IMR-90 (cell line): ENCODE measurements around the gene ZNF514. TPM values are rescaled to one million over a fixed set of nuclear protein-coding genes. Genes with fewer than 3 reads are reported as not detected.

Source experiments
- ATAC-seq: fragments of 200-7000 bp; cut with Tn5 transposase; 2 replicates; pipeline ENCODE4 v1.9.1; 2020; ENCODE audit warnings: low read depth, mild to moderate bottlenecking, moderate library complexity
- BruUV-seq: library from RNA; stranded (reverse); fragments of 400-500 nt; replicated peaks from 2 replicates; lab custom pipeline; 2021; lab: Mats Ljungman, UMichigan
- CTCF ChIA-PET: fragments of 300-600 bp; formaldehyde crosslinking; extraction: SDS; loops from one replicate; lab custom pipeline; 2021; ENCODE audit warnings: antibody characterized with exemption; lab: Yijun Ruan, JAX
- POLR2A ChIA-PET: fragments of 300-600 bp; sonication (Branson Sonifier 250); formaldehyde crosslinking; loops from one replicate; lab custom pipeline; 2022; ENCODE audit warnings: antibody characterized with exemption; ENCODE audit not compliant: unreplicated experiment; lab: Charles Lee
- DNase-seq: peaks from one replicate; pipeline ENCODE4 v3.0.0; 2013
- H2AFZ ChIP-seq: replicated peaks from 2 replicates; pipeline ENCODE3; 2013; ENCODE audit warnings: low read length, mild to moderate bottlenecking; ENCODE audit not compliant: poor library complexity
- H2AK5ac ChIP-seq: 2 replicates; pipeline ENCODE4 v1.6.1; 2013; ENCODE audit warnings: low read depth, low read length, inconsistent platforms
- H2AK9ac ChIP-seq: replicated peaks from 2 replicates; pipeline ENCODE3; 2013; ENCODE audit warnings: mild to moderate bottlenecking, low read depth, low read length, moderate library complexity; ENCODE audit not compliant: poor library complexity
- H2BK120ac ChIP-seq: 2 replicates; pipeline ENCODE4 v1.6.1; 2013; ENCODE audit warnings: low read depth, low read length, inconsistent platforms
- H2BK15ac ChIP-seq: 3 replicates; pipeline ENCODE4 v1.6.1; 2013; ENCODE audit warnings: low read depth, low read length, inconsistent platforms
- H2BK20ac ChIP-seq: 2 replicates; pipeline ENCODE4 v1.6.1; 2013; ENCODE audit warnings: low read depth, mild to moderate bottlenecking, inconsistent platforms, low read length, moderate library complexity
- H2BK5ac ChIP-seq: 2 replicates; pipeline ENCODE4 v1.6.1; 2013; ENCODE audit warnings: mild to moderate bottlenecking, low read depth, low read length, inconsistent platforms; ENCODE audit not compliant: poor library complexity, severe bottlenecking
- H3K14ac ChIP-seq: replicated peaks from 2 replicates; pipeline ENCODE4 v1.6.1; 2013; ENCODE audit warnings: low read depth, low read length, inconsistent platforms
- H3K18ac ChIP-seq: 2 replicates; pipeline ENCODE4 v1.6.1; 2013; ENCODE audit warnings: low read depth, low read length, control low read depth
- H3K23ac ChIP-seq: 2 replicates; pipeline ENCODE4 v1.6.1; 2013; ENCODE audit warnings: low read depth, low read length, inconsistent platforms
- H3K27ac ChIP-seq: 2 replicates; pipeline ENCODE4 v1.5.1; 2013; ENCODE audit warnings: mild to moderate bottlenecking, control low read depth, low read length; ENCODE audit not compliant: insufficient read depth
- H3K27me3 ChIP-seq: 2 replicates; pipeline ENCODE4 v1.6.1; 2013; ENCODE audit warnings: low read length; ENCODE audit not compliant: control insufficient read depth, insufficient read depth
- H3K36me3 ChIP-seq: 2 replicates; pipeline ENCODE4 v1.6.1; 2013; ENCODE audit warnings: low read length, mixed read lengths; ENCODE audit not compliant: control insufficient read depth, insufficient read depth
- H3K4ac ChIP-seq: 2 replicates; pipeline ENCODE4 v1.6.1; 2013; ENCODE audit warnings: low read depth, low read length, inconsistent platforms
- H3K4me1 ChIP-seq: 2 replicates; pipeline ENCODE4 v1.6.1; 2013; ENCODE audit warnings: low read length, mixed read lengths; ENCODE audit not compliant: control insufficient read depth, insufficient read depth
- H3K4me2 ChIP-seq: 2 replicates; pipeline ENCODE4 v1.6.1; 2013; ENCODE audit warnings: low read depth, mild to moderate bottlenecking, control low read depth, low read length, moderate library complexity
- H3K4me3 ChIP-seq: 2 replicates; pipeline ENCODE4 v1.5.1; 2013; ENCODE audit warnings: low read depth, mild to moderate bottlenecking, control low read depth, low read length, moderate library complexity; ENCODE audit not compliant: insufficient read depth
- H3K56ac ChIP-seq: 2 replicates; pipeline ENCODE4 v1.6.1; 2013; ENCODE audit warnings: low read length, inconsistent platforms; ENCODE audit not compliant: insufficient read depth; ENCODE audit errors: extremely low read depth
- H3K79me1 ChIP-seq, 2 experiments: 2 replicates each; pipeline ENCODE4 v1.6.1; 2013; ENCODE audit warnings: low read length in 2 of 2, inconsistent platforms in 1 of 2, low read depth in 1 of 2
- H3K9ac ChIP-seq: 2 replicates; pipeline ENCODE4 v1.6.1; 2013; ENCODE audit warnings: low read depth, low read length, control low read depth
- H3K9me1 ChIP-seq: 2 replicates; pipeline ENCODE4 v1.6.1; 2013; ENCODE audit warnings: low read length, inconsistent platforms; ENCODE audit not compliant: insufficient read depth
- H3K9me3 ChIP-seq: 2 replicates; pipeline ENCODE4 v1.6.1; 2013; ENCODE audit warnings: low read length; ENCODE audit not compliant: control insufficient read depth, insufficient read depth
- H4K20me1 ChIP-seq: 2 replicates; pipeline ENCODE4 v1.6.1; 2013; ENCODE audit warnings: low read length, inconsistent platforms; ENCODE audit not compliant: insufficient read depth
- H4K5ac ChIP-seq: 2 replicates; pipeline ENCODE4 v1.6.1; 2013; ENCODE audit warnings: mild to moderate bottlenecking, low read depth, low read length, control low read depth
- H4K8ac ChIP-seq, 2 experiments: 2 replicates each; pipeline ENCODE4 v1.6.1; 2013; ENCODE audit warnings: low read depth in 2 of 2, low read length in 2 of 2, control low read depth in 1 of 2, inconsistent platforms in 1 of 2
- H4K91ac ChIP-seq: 2 replicates; pipeline ENCODE4 v1.6.1; 2013; ENCODE audit warnings: low read depth, low read length, inconsistent platforms; ENCODE audit not compliant: insufficient read depth
- BHLHE40 ChIP-seq: fragments of 150-350 bp; IDR thresholded peaks from 2 replicates; pipeline ENCODE4 v1.6.1; 2016; ENCODE audit warnings: mild to moderate bottlenecking, low read depth, low read length
- CHD1 ChIP-seq: IDR thresholded peaks from 2 replicates; pipeline ENCODE4 v1.6.1; 2012; ENCODE audit warnings: low read depth, low read length, improper control_type of control experiment
- MAZ ChIP-seq: IDR thresholded peaks from 2 replicates; pipeline ENCODE4 v1.6.1; 2012; ENCODE audit warnings: low read depth, mild to moderate bottlenecking, low read length, improper control_type of control experiment, moderate library complexity, borderline replicate concordance
- RFX5 ChIP-seq: IDR thresholded peaks from 2 replicates; pipeline ENCODE4 v1.8.0; 2012; ENCODE audit warnings: low read depth, mild to moderate bottlenecking, low read length, moderate library complexity
- SMC3 ChIP-seq: fragments of 150-350 bp; IDR thresholded peaks from 2 replicates; pipeline ENCODE4 v1.6.1; 2016; ENCODE audit warnings: low read depth, mild to moderate bottlenecking, antibody characterized with exemption, low read length, moderate library complexity
- WGBS, 2 experiments: methylation state at CpG; one replicate each; pipeline versions ENCODE4 v1.1.5 to v1.1.7; 2013; ENCODE audit warnings: missing lambda C conversion rate in 2 of 2; ENCODE audit not compliant: insufficient read length in 1 of 2; ENCODE audit errors: extremely low coverage in 2 of 2; 5-methylcytosine and 5-hydroxymethylcytosine counted together
- dilution Hi-C: fragments of 300-500 bp; cut with HindIII; formaldehyde crosslinking; loops from one replicate; pipeline ENCODE4 v1.14.3; 2018; ENCODE audit warnings: low sequenced_read_pairs; ENCODE audit not compliant: unreplicated experiment
- in situ Hi-C: fragments of 300-500 bp; cut with MboI; formaldehyde crosslinking; loops from 3 replicates; pipeline ENCODE4 v1.14.3; 2019; ENCODE audit warnings: low sequenced_read_pairs, inconsistent platforms, mixed read lengths
- intact Hi-C: fragments of 100-400 bp; cut with micrococcal nuclease; formaldehyde crosslinking; loops from 2 replicates; pipeline ENCODE4 v1.10.0; 2022
- polyA plus RNA-seq, 3 experiments: library from polyadenylated mRNA; depleted of rRNA; stranded (reverse); fragments of >200 nt; gene quantifications; 2 replicates each; pipeline ENCODE4 v1.2.3, GENCODE V29; 2012; ENCODE audit warnings: low replicate concordance in 1 of 3
- total RNA-seq: library from RNA; depleted of rRNA; stranded (reverse); fragments of >200 nt; gene quantifications from 2 replicates; pipeline ENCODE4 v1.2.3, GENCODE V29; 2012
- TF ChIP-seq, protein P1 (sequence below): fragments of 150-350 bp; IDR thresholded peaks from 2 replicates; pipeline ENCODE4 v1.6.1; 2016; ENCODE audit warnings: low read depth, mild to moderate bottlenecking, low read length, moderate library complexity, borderline replicate concordance

ZNF514 gene
- total and polyA plus RNA-seq, 2 of the 4 experiments (the other 2 are of a cell fraction), result 5.3 to 6.5 TPM

DNA sequence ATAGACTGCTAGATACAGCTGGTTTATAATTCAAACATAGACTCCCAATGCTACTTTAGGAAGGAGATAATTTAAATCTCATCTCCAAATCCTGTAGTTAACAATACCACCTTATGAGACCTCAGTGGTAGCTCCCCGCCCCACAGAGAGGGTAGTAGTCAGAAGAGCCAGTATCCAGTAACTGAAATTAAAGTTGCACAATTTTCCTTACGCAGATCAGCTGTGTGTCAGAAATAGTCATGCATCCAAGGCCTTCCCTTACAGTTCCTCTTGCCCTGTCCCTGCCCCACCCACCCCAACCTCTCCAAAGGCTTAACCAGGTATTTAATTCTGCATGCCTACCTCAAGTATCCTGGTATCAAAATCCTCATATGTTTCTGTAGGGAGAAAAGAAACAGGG lies 53.6 kb downstream of the ZNF514 start:
- in situ Hi-C loops, result no loop called here

More for the DNA sequence above, 53.6 kb downstream of the ZNF514 start:
- Histone ChIP-seq H3K14ac (no peak overlapping the region), H4K5ac (no peak overlapping the region), H2AK5ac (no peak overlapping the region), H3K18ac (no peak overlapping the region), H4K8ac (no peak overlapping the region), H2BK15ac (no peak overlapping the region), H3K27me3 (no peaks in the 10 kb centered on the region), H3K9ac (no peak overlapping the region), H3K36me3 (peaks cover 46% of the 10 kb centered on the region), H3K4me1 (no peaks in the 10 kb centered on the region), H2AFZ (no peak overlapping the region), H3K9me1 (no peaks in the 10 kb centered on the region), H4K91ac (no peak overlapping the region), H3K9me3 (no peaks in the 10 kb centered on the region), H3K23ac (no peak overlapping the region), H2BK20ac (no peak overlapping the region), H2BK120ac (no peak overlapping the region), H4K20me1 (no peaks in the 10 kb centered on the region), H2AK9ac (no peak overlapping the region), H3K4ac (no peak overlapping the region), H3K4me2 (no peak overlapping the region), H3K56ac (no peak overlapping the region), H2BK5ac (no peak overlapping the region), H3K27ac (no peak overlapping the region), H3K4me3 (no peak overlapping the region), H3K79me1 (peaks cover 8 to 9% of the 10 kb centered on the region in 2 experiments)
- DNase-seq, result no peak
- BruUV-seq, result no TSS peak
- 100% methylated on average over 1 of the region's 2 CpGs; no CpG with 5 or more reads in 1 of the 2 experiments for WGBS, 2 experiments
- TF ChIP-seq, protein P1, sequence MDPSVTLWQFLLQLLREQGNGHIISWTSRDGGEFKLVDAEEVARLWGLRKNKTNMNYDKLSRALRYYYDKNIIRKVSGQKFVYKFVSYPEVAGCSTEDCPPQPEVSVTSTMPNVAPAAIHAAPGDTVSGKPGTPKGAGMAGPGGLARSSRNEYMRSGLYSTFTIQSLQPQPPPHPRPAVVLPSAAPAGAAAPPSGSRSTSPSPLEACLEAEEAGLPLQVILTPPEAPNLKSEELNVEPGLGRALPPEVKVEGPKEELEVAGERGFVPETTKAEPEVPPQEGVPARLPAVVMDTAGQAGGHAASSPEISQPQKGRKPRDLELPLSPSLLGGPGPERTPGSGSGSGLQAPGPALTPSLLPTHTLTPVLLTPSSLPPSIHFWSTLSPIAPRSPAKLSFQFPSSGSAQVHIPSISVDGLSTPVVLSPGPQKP, result no peak
- TF ChIP-seq CHD1 (no peak), MAZ (no peak), SMC3 (no peak), RFX5 (no peak), BHLHE40 (no peak)
- ChIA-PET POLR2A (no interaction called here), CTCF (interaction anchor here (0.7 kb wide), 1 partner anchor 10 kb away, joined by 4 read pairs; no protein-coding TSS in a partner anchor)
- dilution Hi-C loops (no loop called here), intact Hi-C loops (no loop called here)
- ATAC-seq, result no peak
